DMS153 treated with DMSO at 0.1 percent for 48 hours (cell line): ENCODE results near the gene FAM118A.
"Not testable (repeated sequence)": the region's sequence is repeated elsewhere in the genome, so short reads cannot be mapped to it uniquely, and the experiment has no call there.

Experiments used
- DNase-seq: peaks from one replicate; lab custom pipeline; 2025; ENCODE audit not compliant: unreplicated experiment; lab: John Stamatoyannopoulos, UW

Gene FAM118A

GRCh38 chr22:45309422-45310227, at the start of gene FAM118A:
TSS of gene FAM118A (plus strand) at chr22:45309934. CDS start at chr22:45322380, 12,446 bp downstream.
- peak; percentile 94 for DNase-seq

- DNase-seq: not testable (repeated sequence)
Measured at GRCh38 chr22:45260395-45260759, 49.4 kb upstream of the FAM118A start.

GRCh38 chr22:45261407-45262088, 48.2 kb upstream of the FAM118A start:
- DNase-seq: no peak

GRCh38 chr22:45262195-45262930, 47.4 kb upstream of the FAM118A start:
- no peak for DNase-seq

GRCh38 chr22:45262931-45263462, 46.7 kb upstream of the FAM118A start:
- no peak for DNase-seq

GRCh38 chr22:45263463-45264269, 46.1 kb upstream of the FAM118A start:
- peak; percentile 62 for DNase-seq

- no peak for DNase-seq
Measured at GRCh38 chr22:45265535-45265934, 44.2 kb upstream of the FAM118A start.

GRCh38 chr22:45268167-45268957, 41.4 kb upstream of the FAM118A start:
- DNase-seq: peak; percentile 3

GRCh38 chr22:45268958-45269844, 40.5 kb upstream of the FAM118A start:
- peak; percentile 38 for DNase-seq

GRCh38 chr22:45270095-45271020, 39.4 kb upstream of the FAM118A start:
- DNase-seq: no peak

- no peak for DNase-seq
Measured at GRCh38 chr22:45271667-45272201, 38.0 kb upstream of the FAM118A start.

GRCh38 chr22:45272498-45272897, 37.2 kb upstream of the FAM118A start:
- DNase-seq: no peak

- no peak for DNase-seq
Measured at GRCh38 chr22:45273452-45274075, 36.2 kb upstream of the FAM118A start.

GRCh38 chr22:45276507-45277105, 33.1 kb upstream of the FAM118A start:
- no peak for DNase-seq

- not testable (repeated sequence) for DNase-seq
Measured at GRCh38 chr22:45277720-45278119, 32.0 kb upstream of the FAM118A start.

- DNase-seq: no peak
Measured at GRCh38 chr22:45278125-45278524, 31.6 kb upstream of the FAM118A start.

GRCh38 chr22:45280587-45280980, 29.1 kb upstream of the FAM118A start:
- DNase-seq: no peak
